Measurements from ENCODE around the gene LRRC63. TPM values are rescaled to one million over a fixed set of nuclear protein-coding genes. Genes with fewer than 3 reads are reported as not detected.

LRRC63 gene
- total and polyA plus RNA-seq, 3 donors from 2014 or later: 4.6 to 9.4 (median 7.0) TPM

DNA sequence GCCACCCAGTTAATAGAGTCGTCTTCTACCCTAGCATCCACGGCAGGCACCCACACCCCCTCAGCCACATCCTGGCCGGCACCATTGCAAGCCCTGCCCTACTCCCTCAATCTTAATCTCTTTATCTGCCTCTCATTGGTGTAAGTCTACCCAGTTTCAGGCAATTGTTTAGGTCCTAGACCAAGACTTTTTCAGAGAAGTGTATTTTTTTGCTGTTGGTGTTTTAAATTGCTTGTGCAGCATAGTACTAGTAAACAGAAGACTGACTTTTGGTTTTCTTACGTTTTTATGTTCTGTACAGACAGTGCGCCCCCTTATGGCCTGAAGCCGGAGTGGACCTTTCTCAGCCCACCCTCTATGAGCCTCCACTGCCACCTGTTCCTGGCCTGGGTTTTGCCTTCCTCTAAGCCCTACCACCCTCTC is 27.4 kb upstream of the LRRC63 start:
- H3K36me3 ChIP-seq (ENCODE audit: low read depth, missing control alignments): no peaks in the 10 kb centered on the region
- no peak for TF ChIP-seq POLR2A (IDR thresholded peaks at IDR 0.05)
- peak in 1 of 3 experiments; percentile 22 for TF ChIP-seq CTCF (IDR thresholded peaks at IDR 0.05)
- no peaks in the 10 kb centered on the region for H3K4me1 ChIP-seq
- intact Hi-C loops (cut with DNase I; ENCODE audit: low total_unique reads): no loop called here
- peak; percentile 49 for DNase-seq
- no peak overlapping the region for H3K27ac ChIP-seq
- no peaks in the 10 kb centered on the region for H3K27me3 ChIP-seq
- 49 to 54% methylated on average over 6 of the region's 6 CpGs for WGBS, 2 donors
- H3K4me3 ChIP-seq: no peak overlapping the region
- H3K9me3 ChIP-seq: no peaks in the 10 kb centered on the region

- Histone ChIP-seq H3K4me3 (no peak overlapping the region), H3K36me3 (ENCODE audit: low read depth, missing control alignments) (no peaks in the 10 kb centered on the region), H3K27me3 (no peaks in the 10 kb centered on the region), H3K9me3 (no peaks in the 10 kb centered on the region), H3K4me1 (no peaks in the 10 kb centered on the region), H3K27ac (no peak overlapping the region)
- TF ChIP-seq CTCF (IDR thresholded peaks at IDR 0.05) (no peak), POLR2A (IDR thresholded peaks at IDR 0.05) (no peak)
- whole genome bisulfite sequencing, 2 donors: 93 to 96% methylated on average over 4 of the region's 4 CpGs
- no peak for DNase-seq
- intact Hi-C loops (cut with DNase I; ENCODE audit: low total_unique reads): no loop called here
These were observed 26.1 kb upstream of the LRRC63 start for GRCh38 chr13:46185634-46186033.

DNA sequence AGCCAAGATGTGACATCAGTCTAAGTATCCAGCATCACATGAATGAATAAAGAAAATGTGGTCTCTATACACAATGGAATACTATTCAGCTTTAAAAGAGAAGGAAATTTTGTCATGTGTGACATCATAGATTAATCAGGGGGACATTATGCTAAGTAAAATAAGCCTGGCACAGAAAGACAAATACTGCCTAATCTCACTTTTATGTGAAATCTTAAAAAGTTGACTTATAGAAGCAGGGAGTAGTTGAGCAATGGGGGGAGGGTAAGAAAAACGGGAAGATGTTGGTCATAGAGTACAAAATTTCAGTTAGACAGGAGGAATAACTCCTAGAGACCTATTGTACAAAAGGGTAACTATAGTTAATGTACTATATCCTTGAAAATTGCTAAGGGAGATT is 19.3 kb upstream of the LRRC63 start:
- Histone ChIP-seq H3K27ac (no peak overlapping the region), H3K36me3 (ENCODE audit: low read depth, missing control alignments) (no peaks in the 10 kb centered on the region), H3K9me3 (no peaks in the 10 kb centered on the region), H3K4me3 (no peak overlapping the region), H3K4me1 (no peaks in the 10 kb centered on the region), H3K27me3 (no peaks in the 10 kb centered on the region)
- DNase-seq: no peak
- intact Hi-C loops (cut with DNase I; ENCODE audit: low total_unique reads): no loop called here
- 71 to 73% methylated on average over 1 of the region's 1 CpG for WGBS, 2 donors
- TF ChIP-seq CTCF (IDR thresholded peaks at IDR 0.05) (no peak), POLR2A (IDR thresholded peaks at IDR 0.05) (no peak)

GRCh38 chr13:46195016-46195415 is 16.7 kb upstream of the LRRC63 start:
- no peak for DNase-seq
- H3K36me3 ChIP-seq (ENCODE audit: low read depth, missing control alignments): no peaks in the 10 kb centered on the region
- no peaks in the 10 kb centered on the region for H3K9me3 ChIP-seq
- H3K4me3 ChIP-seq: no peak overlapping the region
- no peaks in the 10 kb centered on the region for H3K4me1 ChIP-seq
- TF ChIP-seq CTCF (IDR thresholded peaks at IDR 0.05) (no peak), POLR2A (IDR thresholded peaks at IDR 0.05) (no peak)
- 80 to 93% methylated on average over 1 of the region's 1 CpG for WGBS, 2 donors
- intact Hi-C loops (cut with DNase I; ENCODE audit: low total_unique reads): no loop called here
- no peaks in the 10 kb centered on the region for H3K27me3 ChIP-seq
- no peak overlapping the region for H3K27ac ChIP-seq

DNA sequence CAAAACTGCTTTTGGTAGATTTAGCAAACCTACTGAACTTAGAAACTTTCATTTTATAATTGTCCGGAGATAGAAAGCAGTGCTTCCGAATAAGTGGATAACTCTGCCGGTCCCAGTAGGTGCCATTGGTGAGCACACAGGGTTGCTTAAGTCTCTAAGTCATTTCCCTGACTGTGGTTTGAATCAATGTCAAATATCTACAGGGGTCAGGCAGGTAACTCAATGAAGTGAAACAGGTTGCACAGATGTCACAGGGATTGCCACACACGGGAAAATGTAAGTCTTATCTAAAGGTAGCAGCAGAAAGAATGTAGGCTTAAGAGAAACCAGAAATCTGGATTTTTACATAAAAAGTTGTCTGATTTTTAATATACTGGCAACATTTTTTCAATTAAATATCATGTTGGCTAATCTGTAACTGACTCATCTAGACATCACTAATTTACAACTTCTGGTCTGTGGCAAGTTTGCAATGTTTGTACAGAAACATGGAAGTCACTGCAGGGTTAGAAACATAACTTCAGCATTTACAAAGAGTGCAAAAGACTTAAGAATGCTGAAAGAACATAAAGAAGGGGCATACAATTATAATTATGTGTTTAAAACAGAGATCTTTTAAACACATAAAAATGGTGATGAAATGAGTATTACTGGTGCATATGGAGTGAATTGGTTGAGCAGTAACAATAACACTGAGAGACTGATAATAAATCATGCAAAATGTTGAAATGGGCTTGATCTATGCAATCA is 14.3 kb upstream of the LRRC63 start:
- WGBS, 2 donors: 82% methylated on average over 4 of the region's 4 CpGs
- Histone ChIP-seq H3K4me3 (no peak overlapping the region), H3K36me3 (ENCODE audit: low read depth, missing control alignments) (no peaks in the 10 kb centered on the region), H3K9me3 (no peaks in the 10 kb centered on the region), H3K27ac (no peak overlapping the region), H3K4me1 (no peaks in the 10 kb centered on the region), H3K27me3 (no peaks in the 10 kb centered on the region)
- intact Hi-C loops (cut with DNase I; ENCODE audit: low total_unique reads): no loop called here
- DNase-seq: no peak
- TF ChIP-seq POLR2A (IDR thresholded peaks at IDR 0.05) (no peak), CTCF (IDR thresholded peaks at IDR 0.05) (no peak)
